H9 (cell line): ENCODE data around the gene ENDOU. TPM values are rescaled to one million over a fixed set of nuclear protein-coding genes. Genes with fewer than 3 reads are reported as not detected.

Experiments used
- DNase-seq: peaks from one replicate; pipeline ENCODE4 v3.0.0-alpha.2; 2017
- H2AFZ ChIP-seq: one replicate; pipeline ENCODE4 v1.6.1; 2013; ENCODE audit warnings: mild to moderate bottlenecking, low read length, control low read depth, moderate library complexity
- H2AK5ac ChIP-seq: 2 replicates; pipeline ENCODE4 v1.6.1; 2013; ENCODE audit warnings: low read length, control low read depth, mixed read lengths; ENCODE audit not compliant: insufficient read length
- H2BK120ac ChIP-seq: one replicate; pipeline ENCODE4 v1.6.1; 2013; ENCODE audit warnings: low read depth, mild to moderate bottlenecking, low read length, control low read depth, inconsistent platforms; ENCODE audit not compliant: poor library complexity, severe bottlenecking
- H2BK12ac ChIP-seq: 2 replicates; pipeline ENCODE4 v1.6.1; 2013; ENCODE audit warnings: low read length, control low read depth, mixed read lengths, low read depth; ENCODE audit not compliant: insufficient read length
- H2BK15ac ChIP-seq: 2 replicates; pipeline ENCODE4 v1.6.1; 2013; ENCODE audit warnings: low read depth, low read length, control low read depth
- H2BK20ac ChIP-seq: one replicate; pipeline ENCODE4 v1.6.1; 2013; ENCODE audit warnings: low read depth, mild to moderate bottlenecking, low read length, control low read depth, inconsistent platforms; ENCODE audit not compliant: poor library complexity, severe bottlenecking
- H2BK5ac ChIP-seq: 2 replicates; pipeline ENCODE4 v1.6.1; 2013; ENCODE audit warnings: low read length, control low read depth, mixed read lengths; ENCODE audit not compliant: insufficient read length
- H3K14ac ChIP-seq: 2 replicates; pipeline ENCODE4 v1.6.1; 2013; ENCODE audit warnings: low read length, control low read depth; ENCODE audit not compliant: insufficient read depth
- H3K18ac ChIP-seq: 2 replicates; pipeline ENCODE4 v1.6.1; 2013; ENCODE audit warnings: low read depth, mild to moderate bottlenecking, mixed read lengths, low read length, control low read depth; ENCODE audit not compliant: insufficient read length
- H3K23ac ChIP-seq: 2 replicates; pipeline ENCODE4 v1.6.1; 2013; ENCODE audit warnings: low read length, control low read depth, mixed read lengths, low read depth; ENCODE audit not compliant: insufficient read length
- H3K23me2 ChIP-seq: 2 replicates; pipeline ENCODE4 v1.6.1; 2013; ENCODE audit warnings: low read depth, mild to moderate bottlenecking, mixed read lengths, low read length, control low read depth; ENCODE audit not compliant: insufficient read length, poor library complexity, severe bottlenecking
- H3K27ac ChIP-seq: 2 replicates; pipeline ENCODE4 v1.5.1; 2013; ENCODE audit warnings: low read length, control low read depth, mixed read lengths, low read depth; ENCODE audit not compliant: insufficient read length
- H3K27me3 ChIP-seq: 2 replicates; pipeline ENCODE4 v1.6.1; 2013; ENCODE audit warnings: low read length, control low read depth, inconsistent platforms; ENCODE audit not compliant: insufficient read depth
- H3K4ac ChIP-seq: 2 replicates; pipeline ENCODE4 v1.6.1; 2013; ENCODE audit warnings: low read depth, mild to moderate bottlenecking, control low read depth, inconsistent platforms, low read length, moderate library complexity
- H3K4me1 ChIP-seq: 2 replicates; pipeline ENCODE4 v1.6.1; 2013; ENCODE audit warnings: low read length, control low read depth, inconsistent platforms; ENCODE audit not compliant: insufficient read depth
- H3K4me2 ChIP-seq: 2 replicates; pipeline ENCODE4 v1.6.1; 2013; ENCODE audit warnings: low read length, control low read depth, mixed read lengths; ENCODE audit not compliant: insufficient read length, insufficient read depth
- H3K56ac ChIP-seq: 2 replicates; pipeline ENCODE4 v1.6.1; 2013; ENCODE audit warnings: low read depth, mild to moderate bottlenecking, mixed read lengths, low read length, control low read depth; ENCODE audit not compliant: insufficient read length
- H3K79me1 ChIP-seq: 2 replicates; pipeline ENCODE4 v1.6.1; 2013; ENCODE audit warnings: low read depth, mild to moderate bottlenecking, moderate library complexity, low read length, control low read depth, inconsistent platforms; ENCODE audit not compliant: insufficient read depth, poor library complexity, severe bottlenecking
- H3K79me2 ChIP-seq: 2 replicates; pipeline ENCODE4 v1.6.1; 2013; ENCODE audit warnings: low read length, control low read depth, inconsistent platforms; ENCODE audit not compliant: insufficient read depth
- H3K9ac ChIP-seq: 2 replicates; pipeline ENCODE4 v1.6.1; 2013; ENCODE audit warnings: low read length, control low read depth, mixed read lengths; ENCODE audit not compliant: insufficient read length; ENCODE audit errors: extremely low read depth
- H3K9me3 ChIP-seq: one replicate; pipeline ENCODE4 v1.6.1; 2013; ENCODE audit warnings: low read depth, low read length, inconsistent platforms; ENCODE audit not compliant: control insufficient read depth
- H3T11ph ChIP-seq: one replicate; pipeline ENCODE4 v1.6.1; 2013; ENCODE audit warnings: mild to moderate bottlenecking, low read length, control low read depth, inconsistent platforms
- H4K20me1 ChIP-seq: one replicate; pipeline ENCODE4 v1.6.1; 2013; ENCODE audit not compliant: control insufficient read depth, insufficient read length, insufficient read depth
- H4K5ac ChIP-seq: 2 replicates; pipeline ENCODE4 v1.6.1; 2013; ENCODE audit warnings: low read depth, mild to moderate bottlenecking, mixed read lengths, low read length, control low read depth; ENCODE audit not compliant: insufficient read length
- H4K8ac ChIP-seq: replicated peaks from 2 replicates; pipeline ENCODE4 v1.6.1; 2013; ENCODE audit warnings: low read length, control low read depth, mixed read lengths, low read depth; ENCODE audit not compliant: insufficient read length
- H4K91ac ChIP-seq: 2 replicates; pipeline ENCODE4 v1.6.1; 2013; ENCODE audit warnings: low read depth, mild to moderate bottlenecking, moderate library complexity, mixed read lengths, low read length, control low read depth; ENCODE audit not compliant: insufficient read length
- H3K27ac Mint-ChIP-seq, 3 experiments: 2 replicates in 2 of 3; 3 replicates in 1 of 3; pipeline ENCODE4 v1.8.0; 2020 to 2021; ENCODE audit warnings: mixed read lengths in 3 of 3, mild to moderate bottlenecking in 1 of 3, moderate library complexity in 1 of 3
- H3K27me3 Mint-ChIP-seq: 2 replicates; pipeline ENCODE4 v1.8.0; 2021; ENCODE audit warnings: low read depth, mild to moderate bottlenecking, moderate library complexity, mixed read lengths
- H3K36me3 Mint-ChIP-seq, 3 experiments: 2 replicates in 2 of 3; 3 replicates in 1 of 3; pipeline ENCODE4 v1.8.0; 2020 to 2021; ENCODE audit warnings: low read depth in 3 of 3, mixed read lengths in 3 of 3; ENCODE audit not compliant: insufficient read depth in 1 of 3
- H3K4me1 Mint-ChIP-seq, 2 experiments: 2 replicates each; pipeline ENCODE4 v1.8.0; 2020; ENCODE audit warnings: mixed read lengths in 2 of 2
- H3K4me3 Mint-ChIP-seq, 2 experiments: 2 replicates in 1 of 2; 3 replicates in 1 of 2; pipeline ENCODE4 v1.8.0; 2020 to 2021; ENCODE audit warnings: mild to moderate bottlenecking in 2 of 2, mixed read lengths in 2 of 2, moderate library complexity in 1 of 2
- H3K9me3 Mint-ChIP-seq, 2 experiments: 2 replicates in 1 of 2; 3 replicates in 1 of 2; pipeline ENCODE4 v1.8.0; 2020; ENCODE audit warnings: mild to moderate bottlenecking in 2 of 2, mixed read lengths in 2 of 2, moderate library complexity in 1 of 2
- WGBS: extraction: QIAGEN DNeasy Blood & Tissue Kit; methylation state at CpG from one replicate; pipeline ENCODE4 v1.1.7; 2013; ENCODE audit warnings: missing lambda C conversion rate, low lambda C conversion rate, mixed read lengths; ENCODE audit not compliant: insufficient read length; ENCODE audit errors: extremely low coverage; 5-methylcytosine and 5-hydroxymethylcytosine counted together
- total RNA-seq: library from RNA; stranded (reverse); gene quantifications from 2 replicates; pipeline ENCODE4 v1.2.1, GENCODE V29; 2021
- TF ChIP-seq, protein P1 (sequence below): fragments of 200-600 bp; sonication (generic); conservative IDR thresholded peaks from 3 replicates; pipeline ENCODE4 v1.8.0; 2021; ENCODE audit warnings: antibody characterized with exemption, mild to moderate bottlenecking

ENDOU gene
- total RNA-seq, 1 experiment from 2014 or later: not detected

- peaks cover 12 to 14% of the 10 kb centered on the region in 2 experiments for H3K4me1 Mint-ChIP-seq
- H4K91ac ChIP-seq: no peak overlapping the region
- H3K14ac ChIP-seq: no peak overlapping the region; the same call in 1 of the 2 replicates
- no peak overlapping the region for H4K5ac ChIP-seq
- H3K79me1 ChIP-seq: no peaks in the 10 kb centered on the region
- H3K23me2 ChIP-seq: peaks cover under 1% of the 10 kb centered on the region
- no peak overlapping the region for H3K4me3 Mint-ChIP-seq
- no peaks in the 10 kb centered on the region for H3K9me3 ChIP-seq
- WGBS: no CpG with 5 or more reads among the region's 5 CpGs
- no peak overlapping the region for H2AFZ ChIP-seq
- no peaks in the 10 kb centered on the region for H3K4me1 ChIP-seq
- H3K4me2 ChIP-seq: no peak overlapping the region
- H2BK12ac ChIP-seq: peak overlapping the region; percentile 58
- no peaks in the 10 kb centered on the region for H3K9me3 Mint-ChIP-seq
- no peak overlapping the region for H3K4ac ChIP-seq
- no peak overlapping the region for H3K9ac ChIP-seq
- peaks cover 27% of the 10 kb centered on the region for H3K27me3 Mint-ChIP-seq
- DNase-seq: peak; percentile 17
- H3K79me2 ChIP-seq: no peaks in the 10 kb centered on the region
- no peaks in the 10 kb centered on the region for H4K20me1 ChIP-seq
- H2BK20ac ChIP-seq: no peak overlapping the region
- TF ChIP-seq, protein P1, sequence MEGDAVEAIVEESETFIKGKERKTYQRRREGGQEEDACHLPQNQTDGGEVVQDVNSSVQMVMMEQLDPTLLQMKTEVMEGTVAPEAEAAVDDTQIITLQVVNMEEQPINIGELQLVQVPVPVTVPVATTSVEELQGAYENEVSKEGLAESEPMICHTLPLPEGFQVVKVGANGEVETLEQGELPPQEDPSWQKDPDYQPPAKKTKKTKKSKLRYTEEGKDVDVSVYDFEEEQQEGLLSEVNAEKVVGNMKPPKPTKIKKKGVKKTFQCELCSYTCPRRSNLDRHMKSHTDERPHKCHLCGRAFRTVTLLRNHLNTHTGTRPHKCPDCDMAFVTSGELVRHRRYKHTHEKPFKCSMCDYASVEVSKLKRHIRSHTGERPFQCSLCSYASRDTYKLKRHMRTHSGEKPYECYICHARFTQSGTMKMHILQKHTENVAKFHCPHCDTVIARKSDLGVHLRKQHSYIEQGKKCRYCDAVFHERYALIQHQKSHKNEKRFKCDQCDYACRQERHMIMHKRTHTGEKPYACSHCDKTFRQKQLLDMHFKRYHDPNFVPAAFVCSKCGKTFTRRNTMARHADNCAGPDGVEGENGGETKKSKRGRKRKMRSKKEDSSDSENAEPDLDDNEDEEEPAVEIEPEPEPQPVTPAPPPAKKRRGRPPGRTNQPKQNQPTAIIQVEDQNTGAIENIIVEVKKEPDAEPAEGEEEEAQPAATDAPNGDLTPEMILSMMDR: no peak
- no peak overlapping the region for H2BK15ac ChIP-seq
- no peaks in the 10 kb centered on the region for H3K36me3 Mint-ChIP-seq
- H3K27me3 ChIP-seq: no peaks in the 10 kb centered on the region
- no peak overlapping the region for H3K18ac ChIP-seq
- no peak overlapping the region for H2BK120ac ChIP-seq
- H3K23ac ChIP-seq: no peak overlapping the region
- no peak overlapping the region for H3K27ac Mint-ChIP-seq
- H3K56ac ChIP-seq: no peak overlapping the region
- no peak overlapping the region for H4K8ac ChIP-seq
- no peak overlapping the region for H2AK5ac ChIP-seq
- no peak overlapping the region for H3K27ac ChIP-seq
- H3T11ph ChIP-seq: no peak overlapping the region
- H2BK5ac ChIP-seq: no peak overlapping the region
Observed at GRCh38 chr12:47711448-47711847, 13.8 kb downstream of the ENDOU start.
